DOHH2 (cell line): Measurements from ENCODE around the gene RASD2.

Source experiments
- H3F3A ChIP-seq: fragments of 200-600 bp; sonication (generic), shearing (Covaris generic); 2 replicates; pipeline ENCODE4 v1.6.0; 2016; ENCODE audit warnings: antibody characterized with exemption, mild to moderate bottlenecking; ENCODE audit not compliant: control insufficient read depth, insufficient read depth
- H3K27ac ChIP-seq: fragments of 200-600 bp; sonication (generic); 2 replicates; pipeline ENCODE4 v1.5.1; 2014; ENCODE audit warnings: low read depth, mild to moderate bottlenecking, low read length, moderate library complexity
- H3K27me3 ChIP-seq: fragments of 200-600 bp; sonication (generic); 2 replicates; pipeline ENCODE4 v1.6.1; 2014; ENCODE audit warnings: mild to moderate bottlenecking, low read length, mixed read lengths; ENCODE audit not compliant: control insufficient read depth
- H3K36me3 ChIP-seq: fragments of 200-600 bp; sonication (generic); 2 replicates; pipeline ENCODE4 v1.6.1; 2014; ENCODE audit warnings: mild to moderate bottlenecking, low read length, moderate library complexity, mixed read lengths; ENCODE audit not compliant: control insufficient read depth
- H3K4me1 ChIP-seq: fragments of 200-600 bp; sonication (generic); 2 replicates; pipeline ENCODE4 v1.6.1; 2014; ENCODE audit warnings: mild to moderate bottlenecking, low read length, mixed read lengths; ENCODE audit not compliant: control insufficient read depth
- H3K4me2 ChIP-seq: fragments of 200-600 bp; sonication (generic); 2 replicates; pipeline ENCODE4 v1.6.0; 2014; ENCODE audit warnings: mild to moderate bottlenecking, low read length, moderate library complexity
- H3K4me3 ChIP-seq: fragments of 200-600 bp; sonication (generic); 2 replicates; pipeline ENCODE4 v1.5.1; 2014; ENCODE audit warnings: mild to moderate bottlenecking, low read length, mixed read lengths
- H3K79me2 ChIP-seq: fragments of 200-600 bp; sonication (generic); 2 replicates; pipeline ENCODE4 v1.6.1; 2014; ENCODE audit warnings: mild to moderate bottlenecking, low read length, mixed read lengths; ENCODE audit not compliant: control insufficient read depth
- H3K9me2 ChIP-seq: fragments of 200-600 bp; sonication (generic); replicated peaks from 2 replicates; pipeline ENCODE4 v1.6.1; 2014; ENCODE audit warnings: mild to moderate bottlenecking, low read length, mixed read lengths; ENCODE audit not compliant: control insufficient read depth
- H3K9me3 ChIP-seq: fragments of 200-600 bp; sonication (generic); 2 replicates; pipeline ENCODE4 v1.6.1; 2014; ENCODE audit warnings: antibody characterized with exemption, low read length, mixed read lengths; ENCODE audit not compliant: control insufficient read depth, insufficient read depth
- H4K20me1 ChIP-seq: fragments of 200-600 bp; sonication (generic); 2 replicates; pipeline ENCODE4 v1.6.0; 2014; ENCODE audit warnings: low read depth, mild to moderate bottlenecking, antibody characterized with exemption, low read length, moderate library complexity; ENCODE audit not compliant: control insufficient read depth, insufficient read depth
- CTCF ChIP-seq: fragments of 200-600 bp; sonication (generic); IDR thresholded peaks from one replicate; pipeline ENCODE4 v1.5.1; 2014; ENCODE audit warnings: antibody characterized with exemption, mild to moderate bottlenecking, low read depth, low read length; ENCODE audit not compliant: poor library complexity, severe bottlenecking
- EZH2phosphoT487 ChIP-seq: fragments of 200-600 bp; sonication (generic); IDR thresholded peaks from 2 replicates; pipeline ENCODE4 v1.6.1; 2017; ENCODE audit warnings: borderline replicate concordance, mild to moderate bottlenecking, antibody characterized with exemption, low read length, moderate library complexity, mixed read lengths

The RASD2 gene

DNA sequence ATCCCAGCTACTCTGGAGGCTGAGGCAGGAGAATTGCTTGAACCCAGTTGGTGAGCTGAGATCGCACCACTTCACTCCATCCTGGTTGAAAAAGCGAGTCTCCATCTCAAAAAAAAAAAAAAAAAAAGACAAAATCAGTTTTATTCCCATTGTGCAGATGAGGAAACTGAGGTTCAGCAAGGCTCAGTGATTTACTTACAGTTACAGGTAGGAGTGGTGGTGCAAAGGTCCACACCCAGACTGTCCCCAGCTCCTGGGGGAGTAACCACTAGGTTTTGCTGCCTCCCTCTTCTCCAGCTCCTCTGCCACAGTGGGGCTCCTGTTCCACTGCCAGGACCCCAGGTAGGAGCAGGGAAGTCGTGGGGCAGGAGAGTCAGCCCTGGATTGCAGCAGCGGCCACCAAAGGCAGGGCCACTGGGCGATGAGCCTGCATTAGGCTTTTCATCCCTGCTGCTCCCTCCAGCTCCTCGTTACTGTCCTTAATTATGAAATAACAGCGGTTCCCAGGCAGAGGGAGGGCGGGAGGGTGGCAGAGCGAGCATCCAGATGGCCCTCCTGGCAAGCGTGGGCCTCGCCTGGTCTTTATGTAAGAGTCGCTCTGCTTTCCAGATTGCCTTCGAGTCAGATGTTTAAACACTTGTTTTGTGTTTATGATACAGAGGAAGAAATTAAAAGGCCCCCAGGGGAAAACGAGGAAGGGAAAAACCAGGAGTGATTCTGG, 15.5 kb upstream of the RASD2 start:
- no peak for TF ChIP-seq CTCF
- TF ChIP-seq EZH2phosphoT487 = no peak
- H3K27ac ChIP-seq = no peak overlapping the region
- H3K79me2 ChIP-seq = no peaks in the 10 kb centered on the region
- no peak overlapping the region for H3K4me2 ChIP-seq
- no peaks in the 10 kb centered on the region for H3K36me3 ChIP-seq
- no peaks in the 10 kb centered on the region for H3K9me3 ChIP-seq
- no peaks in the 10 kb centered on the region for H3F3A ChIP-seq
- H3K9me2 ChIP-seq = no peaks in the 10 kb centered on the region
- no peak overlapping the region for H3K4me3 ChIP-seq
- no peaks in the 10 kb centered on the region for H3K4me1 ChIP-seq
- no peaks in the 10 kb centered on the region for H4K20me1 ChIP-seq
- H3K27me3 ChIP-seq = peaks cover 10% of the 10 kb centered on the region; the same call in 1 of the 2 replicates

DNA sequence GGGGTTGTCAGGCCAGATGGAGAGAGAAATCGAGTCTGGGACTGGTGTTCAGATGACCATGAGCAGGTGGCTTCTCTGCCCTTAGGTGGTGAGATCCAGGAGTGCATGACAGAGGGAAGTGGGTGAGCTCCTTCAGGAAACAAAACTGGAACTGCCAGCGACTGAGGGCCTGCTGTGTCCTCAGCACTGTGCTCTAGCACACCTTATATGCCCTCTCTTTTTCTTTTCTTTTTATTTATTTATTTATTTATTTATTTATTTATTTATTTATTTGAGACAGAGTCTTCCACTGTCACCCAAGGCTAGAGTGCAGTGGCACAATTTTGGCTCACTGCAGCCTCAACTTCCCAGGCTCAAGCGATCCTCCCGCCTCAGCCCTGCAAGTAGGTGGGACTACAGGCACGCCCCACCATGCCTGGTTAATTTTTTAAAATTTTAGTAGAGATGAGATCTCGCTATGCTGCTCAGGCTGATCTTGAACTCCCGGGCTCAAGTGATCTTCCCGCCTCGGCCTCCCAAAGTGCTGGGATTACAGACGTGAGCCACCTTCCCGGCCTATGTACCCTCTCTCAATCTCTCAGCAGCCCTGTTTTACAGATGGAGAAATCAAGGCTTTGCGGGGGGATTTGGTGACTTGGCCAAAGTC, 14.8 kb upstream of the RASD2 start:
- H3K27me3 ChIP-seq = 0 out of 2 replicates have a peak, but pooled peaks cover 5% of the 10 kb centered on the region
- H3K9me2 ChIP-seq = no peaks in the 10 kb centered on the region
- H3K36me3 ChIP-seq = no peaks in the 10 kb centered on the region
- H4K20me1 ChIP-seq = no peaks in the 10 kb centered on the region
- H3K4me1 ChIP-seq = no peaks in the 10 kb centered on the region
- H3K4me2 ChIP-seq = no peak overlapping the region
- TF ChIP-seq CTCF (no peak), EZH2phosphoT487 (no peak)
- no peak overlapping the region for H3K27ac ChIP-seq
- H3F3A ChIP-seq = no peaks in the 10 kb centered on the region
- no peak overlapping the region for H3K4me3 ChIP-seq
- no peaks in the 10 kb centered on the region for H3K9me3 ChIP-seq
- no peaks in the 10 kb centered on the region for H3K79me2 ChIP-seq

DNA sequence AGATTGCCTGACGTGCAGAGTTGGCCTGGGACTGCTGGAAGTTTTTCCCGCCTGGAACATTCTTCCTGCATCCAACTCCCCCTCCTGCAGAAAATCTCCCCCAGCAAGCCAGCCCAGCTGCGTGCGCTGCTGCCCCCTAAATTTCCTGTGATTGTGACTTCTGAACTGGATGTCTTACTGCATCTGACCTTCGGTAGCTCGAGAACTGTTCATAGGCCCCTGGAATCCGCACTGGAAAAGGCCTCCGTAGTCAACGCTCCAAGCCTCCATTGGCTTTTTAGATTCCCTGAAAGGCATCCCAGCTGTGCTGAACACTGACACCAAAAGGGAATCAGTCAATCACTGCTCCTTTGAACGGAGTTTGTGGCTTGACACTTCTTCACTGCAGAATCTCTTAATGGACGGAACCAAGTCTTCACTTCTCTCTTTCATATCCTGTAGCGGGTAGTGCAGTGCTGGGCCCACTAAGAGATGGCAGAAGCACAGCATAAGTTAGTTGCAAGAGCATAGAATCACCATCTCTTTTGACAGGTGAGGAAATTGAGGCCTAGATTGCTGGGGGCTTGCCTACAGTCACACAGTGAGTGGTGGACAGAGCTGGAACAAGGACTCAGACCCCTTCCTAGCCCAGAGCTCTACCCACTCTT, 14.2 kb upstream of the RASD2 start:
- H3K4me3 ChIP-seq = no peak overlapping the region

More for the DNA sequence above, 14.2 kb upstream of the RASD2 start:
- Histone ChIP-seq H3F3A (no peaks in the 10 kb centered on the region), H4K20me1 (no peaks in the 10 kb centered on the region), H3K27ac (no peak overlapping the region), H3K4me1 (no peaks in the 10 kb centered on the region), H3K9me3 (no peaks in the 10 kb centered on the region), H3K36me3 (no peaks in the 10 kb centered on the region), H3K27me3 (0 out of 2 replicates have a peak, but pooled peaks cover 2% of the 10 kb centered on the region), H3K9me2 (no peaks in the 10 kb centered on the region), H3K79me2 (no peaks in the 10 kb centered on the region), H3K4me2 (no peak overlapping the region)
- no peak for TF ChIP-seq EZH2phosphoT487
- TF ChIP-seq CTCF = no peak
